ENCODE data around the gene TDRD12. TPM values are rescaled to one million over a fixed set of nuclear protein-coding genes. Genes with fewer than 3 reads are reported as not detected.
"Not testable (repeated sequence)": the region's sequence is repeated elsewhere in the genome, so short reads cannot be mapped to it uniquely, and the experiment has no call there.

TDRD12 gene
- total RNA-seq, 1 donor from 2014 or later = 0.25 TPM

DNA sequence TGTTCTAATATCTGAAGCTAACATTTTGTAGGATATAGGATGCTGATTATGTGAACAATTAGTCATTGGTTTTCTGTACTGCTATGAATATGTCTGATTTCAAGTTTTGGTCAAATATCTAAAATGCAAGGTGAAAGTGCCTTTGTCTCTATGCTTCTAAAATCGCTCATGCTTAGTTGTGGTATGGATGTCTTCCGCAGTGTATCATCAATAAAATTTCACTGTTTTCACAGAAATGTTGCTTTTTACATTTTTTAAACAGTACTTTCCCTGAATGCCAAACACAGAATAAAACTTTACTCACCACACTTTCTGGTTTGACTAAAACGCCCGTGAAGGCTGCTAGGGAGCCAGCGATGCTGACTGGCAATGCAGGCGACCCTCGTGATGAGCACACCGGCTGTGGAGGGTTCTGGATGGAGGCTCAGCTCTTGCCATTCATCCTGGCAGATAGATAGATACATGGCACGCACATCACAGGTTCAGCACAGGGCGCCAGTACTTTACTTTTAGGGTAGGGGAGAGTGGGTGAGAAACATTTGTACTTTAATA lies 109.9 kb downstream of the TDRD12 start:
- DNase-seq (ENCODE audit: low read depth) = no peak

DNA sequence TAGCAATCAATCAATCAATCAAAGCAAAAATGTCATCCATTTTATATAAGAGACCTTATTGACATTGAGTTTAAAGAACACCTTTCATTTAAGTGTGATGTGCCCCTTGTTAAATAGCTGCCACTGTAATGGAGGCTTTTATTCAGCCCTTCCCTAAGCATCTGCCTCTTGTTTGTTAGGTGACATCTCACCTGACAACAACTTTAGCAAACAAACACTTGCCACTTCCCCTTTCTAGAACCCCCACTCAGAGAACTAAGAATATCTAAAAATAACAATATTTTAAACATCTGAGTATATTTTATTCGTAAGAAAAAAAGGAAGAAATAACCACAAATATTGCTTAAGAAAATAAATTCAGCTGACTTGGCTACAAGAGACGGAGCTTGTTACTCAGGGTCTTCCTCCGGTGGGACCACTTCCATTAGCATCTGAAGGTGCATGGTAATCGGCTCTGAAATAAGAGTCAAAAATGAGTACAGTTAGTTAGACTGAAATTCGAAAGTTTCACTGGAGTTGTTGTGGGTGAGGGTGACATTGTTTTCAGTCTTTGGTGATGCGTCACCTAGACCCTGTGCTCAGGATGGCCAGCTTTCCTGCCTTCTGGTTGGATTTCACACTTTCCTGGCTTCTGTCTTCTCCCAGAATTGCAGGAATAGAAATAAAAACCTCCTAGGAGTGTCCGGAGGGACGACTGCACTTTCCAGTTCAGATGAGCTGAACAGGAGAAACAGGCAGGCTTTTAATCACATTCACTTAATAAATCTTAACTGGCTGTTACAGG lies 110.9 kb downstream of the TDRD12 start:
- peak; percentile 46 for DNase-seq (ENCODE audit: low read depth)

DNA sequence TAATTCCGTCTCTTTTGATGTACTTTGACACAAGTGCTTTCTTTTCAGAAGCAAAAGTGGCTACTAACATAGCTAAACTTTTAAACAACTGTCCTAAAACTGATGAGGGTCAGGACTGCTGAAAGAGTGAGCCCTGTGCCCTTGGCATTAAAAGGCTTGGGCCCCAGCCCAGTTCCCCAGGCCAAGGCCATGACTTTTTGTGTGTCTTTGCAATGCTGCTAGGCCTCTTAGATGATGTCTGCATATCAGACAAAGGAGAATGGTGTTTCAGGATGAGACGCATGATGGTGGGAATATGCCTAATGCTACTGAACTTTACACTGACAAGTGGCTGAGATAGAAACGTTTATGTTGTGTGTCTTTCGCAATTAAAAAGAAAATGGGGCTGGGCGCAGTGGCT lies 112.0 kb downstream of the TDRD12 start:
- DNase-seq (ENCODE audit: low read depth) = no peak

DNA sequence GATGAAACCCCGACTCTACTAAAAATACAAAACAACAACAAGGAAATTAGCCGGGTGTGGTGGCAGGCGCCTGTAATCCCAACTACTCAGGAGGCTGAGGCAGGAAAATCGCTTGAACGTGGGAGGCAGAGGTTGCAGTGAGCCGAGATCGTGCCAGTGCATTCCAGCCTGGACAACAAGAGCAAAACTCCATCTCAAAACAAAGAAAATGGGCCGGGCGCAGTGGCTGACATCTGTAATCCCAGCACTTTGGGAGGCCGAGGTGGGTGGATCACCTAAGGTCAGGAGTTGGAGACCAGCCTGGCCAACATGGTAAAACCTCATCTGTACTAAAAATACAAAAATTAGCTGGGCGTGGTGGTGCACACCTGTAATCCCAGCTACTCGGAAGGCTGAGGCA lies 112.5 kb downstream of the TDRD12 start:
- not testable (repeated sequence) for DNase-seq (ENCODE audit: low read depth)

- not testable (repeated sequence) for DNase-seq (ENCODE audit: low read depth)
Observed at GRCh38 chr19:32832825-32833224, 113.3 kb downstream of the TDRD12 start.

GRCh38 chr19:32833388-32833787 lies 113.8 kb downstream of the TDRD12 start:
- not testable (repeated sequence) for DNase-seq (ENCODE audit: low read depth)

DNA sequence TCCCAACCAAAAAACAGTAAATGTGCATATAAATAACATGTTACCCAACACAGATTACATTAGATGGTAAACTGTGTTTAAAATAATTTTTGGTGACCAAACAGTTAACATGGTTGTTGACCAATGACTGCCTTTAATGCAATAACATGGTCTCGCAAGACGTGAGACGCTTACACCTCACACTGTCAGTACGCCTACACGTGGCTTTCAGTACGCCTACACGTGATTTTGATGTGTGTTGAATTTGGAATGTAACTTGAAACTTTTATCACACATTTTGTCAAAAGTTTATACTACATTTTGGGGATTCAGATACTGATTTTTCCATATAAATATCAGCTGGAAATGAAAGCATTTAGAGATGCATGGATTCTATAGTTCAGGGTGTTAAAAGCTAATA lies 118.0 kb downstream of the TDRD12 start:
- DNase-seq (ENCODE audit: low read depth) = no peak

DNA sequence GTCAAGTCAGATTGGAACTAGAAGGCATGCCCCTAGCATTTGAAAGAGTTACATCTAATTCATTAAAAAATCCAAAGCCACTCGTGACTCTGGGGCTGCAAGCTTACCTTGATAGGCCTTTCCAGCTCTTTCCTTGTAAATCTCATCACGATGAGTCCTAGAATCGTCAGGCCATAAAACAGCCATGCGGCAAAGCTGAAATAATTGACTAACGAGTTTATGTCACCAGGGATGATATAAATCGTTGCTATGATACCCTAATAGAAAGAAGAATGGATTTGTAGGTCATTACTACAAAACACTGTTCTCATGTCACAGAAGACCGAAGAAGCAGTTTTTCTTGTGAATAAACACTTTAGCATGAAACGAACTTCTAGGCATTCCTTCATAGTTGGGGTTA lies 122.5 kb downstream of the TDRD12 start:
- DNase-seq (ENCODE audit: low read depth) = no peak

DNA sequence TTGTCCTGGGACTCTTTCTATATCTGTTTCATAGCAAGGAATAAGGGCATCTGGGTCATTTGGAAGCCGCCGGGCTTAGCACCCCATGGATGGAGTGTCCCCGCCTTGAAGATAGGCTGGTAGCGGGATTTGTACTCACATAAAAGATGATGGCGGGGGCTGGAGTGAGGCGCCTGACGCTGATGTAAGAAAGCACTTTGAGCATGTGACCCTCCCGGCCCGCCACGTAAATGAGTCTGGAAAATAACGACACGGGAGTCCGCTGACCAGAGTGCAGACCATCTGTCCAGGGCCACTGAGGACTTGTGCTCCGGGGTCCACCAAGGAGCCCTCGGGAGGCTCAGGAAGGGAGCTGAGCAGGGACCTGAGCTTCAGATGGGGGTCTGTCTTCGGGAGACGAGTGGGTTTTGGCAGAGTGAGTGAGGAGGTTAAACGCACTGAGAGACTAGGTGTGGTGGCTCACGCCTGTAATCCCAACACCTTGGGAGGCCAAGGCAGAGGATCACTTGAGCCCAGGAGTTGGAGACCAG lies 124.2 kb downstream of the TDRD12 start:
- no peak for DNase-seq (ENCODE audit: low read depth)

- not testable (repeated sequence) for DNase-seq (ENCODE audit: low read depth)
Observed at GRCh38 chr19:32848035-32848434, 128.5 kb downstream of the TDRD12 start.

DNA sequence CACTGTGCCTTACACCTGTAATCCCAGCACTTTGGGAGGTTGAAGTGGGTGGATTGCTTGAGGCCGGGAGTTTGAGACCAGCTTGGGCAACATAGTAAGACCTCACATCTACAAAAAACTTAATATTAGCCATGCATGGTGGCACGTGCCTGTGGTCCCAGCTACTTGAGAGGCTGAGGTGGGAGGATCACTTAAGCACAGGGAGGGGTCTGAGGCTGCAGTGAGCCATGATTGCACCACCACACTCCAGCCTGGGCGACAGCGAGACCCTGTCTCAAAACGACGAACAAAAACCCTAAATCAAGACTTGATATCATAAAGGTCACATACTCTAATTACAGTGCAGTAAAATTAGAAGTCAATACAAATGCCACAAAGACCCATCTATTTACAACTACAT lies 132.6 kb downstream of the TDRD12 start:
- DNase-seq (ENCODE audit: low read depth) = no peak

DNA sequence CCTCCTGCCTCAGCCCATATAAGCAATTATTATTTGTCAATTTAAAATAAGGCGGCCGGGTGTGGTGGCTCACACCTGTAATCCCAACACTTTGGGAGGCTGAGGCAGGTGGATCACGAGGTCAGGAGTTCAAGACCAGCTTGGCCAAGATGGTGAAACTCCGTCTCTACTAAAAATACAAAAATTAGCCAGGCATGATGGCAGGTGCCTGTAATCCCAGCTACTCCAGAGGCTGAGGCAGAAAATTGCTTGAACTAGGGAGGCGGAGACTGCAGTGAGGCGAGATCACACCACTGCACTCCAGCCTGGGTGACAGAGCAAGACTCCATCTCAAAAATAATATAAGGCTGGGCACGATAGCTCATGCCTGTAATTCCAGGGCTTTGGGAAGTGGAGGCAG lies 137.3 kb downstream of the TDRD12 start:
- not testable (repeated sequence) for DNase-seq (ENCODE audit: low read depth)

GRCh38 chr19:32857584-32857983 lies 138.0 kb downstream of the TDRD12 start:
- no peak for DNase-seq (ENCODE audit: low read depth)

DNA sequence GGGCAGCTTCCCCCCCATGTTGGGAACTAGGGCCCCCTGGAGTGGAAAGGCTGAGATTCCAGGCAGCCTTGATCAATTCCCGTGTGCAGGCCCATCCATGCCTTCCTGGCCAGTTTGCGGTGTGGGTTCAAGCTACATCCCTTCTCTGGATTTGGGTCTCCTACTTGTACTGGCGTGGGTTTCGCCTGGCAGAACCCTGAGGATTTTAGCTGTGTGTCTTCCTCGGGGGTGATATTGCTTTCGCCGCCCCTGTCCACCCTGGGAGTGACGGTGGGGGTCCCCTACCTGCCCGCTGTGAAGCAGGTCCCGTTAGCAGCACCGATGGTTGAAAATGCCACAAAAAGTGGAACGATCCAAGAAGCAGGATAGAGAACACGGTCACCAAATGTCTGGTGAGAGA lies 138.6 kb downstream of the TDRD12 start:
- DNase-seq (ENCODE audit: low read depth) = no peak

- no peak for DNase-seq (ENCODE audit: low read depth)
Observed at GRCh38 chr19:32858559-32858958, 139.0 kb downstream of the TDRD12 start.

DNA sequence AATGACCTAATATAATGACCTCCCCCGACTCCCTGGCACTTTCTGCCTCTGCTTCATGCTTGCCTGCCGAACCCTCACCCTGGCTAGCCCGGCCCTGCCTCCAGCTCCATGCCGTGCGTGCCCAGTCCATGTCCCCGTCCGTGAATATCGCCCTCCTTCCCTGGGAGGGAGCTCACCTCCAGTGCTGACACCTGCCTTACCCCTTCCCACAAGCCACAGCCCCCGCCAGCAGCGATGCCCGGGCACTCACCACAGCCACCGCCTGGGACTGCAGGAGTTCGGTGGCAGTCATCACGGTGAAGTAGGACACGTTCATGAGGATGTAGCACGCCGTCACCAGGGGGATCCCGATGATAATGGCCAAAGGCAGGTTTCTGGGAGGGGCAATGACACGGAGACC lies 140.0 kb downstream of the TDRD12 start:
- DNase-seq (ENCODE audit: low read depth) = no peak

DNA sequence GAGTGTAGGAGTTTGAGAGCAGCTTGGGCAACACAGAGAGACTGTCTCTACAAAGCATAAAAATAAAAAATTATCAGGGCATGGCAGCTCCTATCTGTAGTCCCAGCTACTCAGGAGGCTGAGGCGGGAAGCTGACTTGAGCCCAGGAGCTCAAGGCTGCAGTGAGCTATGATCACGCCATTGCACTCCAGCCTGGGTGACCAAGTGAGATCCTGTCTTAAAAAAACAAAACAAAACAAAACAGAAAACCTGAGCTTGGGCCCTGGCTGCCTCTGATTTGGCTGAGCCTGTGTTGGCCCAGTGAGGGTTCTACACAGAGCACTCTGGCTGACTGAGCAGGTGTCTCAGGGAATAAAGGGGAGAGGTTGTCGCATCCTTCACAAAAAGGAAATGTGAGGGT lies 142.0 kb downstream of the TDRD12 start:
- no peak for DNase-seq (ENCODE audit: low read depth)

GRCh38 chr19:32862173-32862572 lies 142.6 kb downstream of the TDRD12 start:
- no peak for DNase-seq (ENCODE audit: low read depth)

- no peak for DNase-seq (ENCODE audit: low read depth)
Observed at GRCh38 chr19:32862741-32863140, 143.2 kb downstream of the TDRD12 start.

DNA sequence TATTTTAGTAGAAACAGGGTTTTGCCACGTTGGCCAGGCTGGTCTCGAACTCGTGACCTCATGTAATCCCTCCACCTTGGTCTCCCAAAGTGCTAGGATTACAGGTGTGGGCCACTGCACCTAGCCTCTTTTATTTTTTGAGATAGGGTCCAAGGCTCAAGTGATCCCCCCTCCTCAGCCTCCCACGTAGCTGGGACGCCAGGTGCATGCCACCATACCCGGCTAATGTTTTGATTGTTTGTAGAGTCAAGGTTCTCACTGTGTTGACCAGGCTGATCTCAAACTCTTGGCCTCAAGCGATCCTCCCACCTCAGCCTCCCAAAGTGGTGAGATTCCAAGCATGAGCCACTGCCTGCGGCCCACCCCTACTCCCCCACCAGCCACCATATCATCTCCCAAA lies 143.7 kb downstream of the TDRD12 start:
- DNase-seq (ENCODE audit: low read depth) = no peak

- DNase-seq (ENCODE audit: low read depth) = no peak
Observed at GRCh38 chr19:32863841-32864240, 144.3 kb downstream of the TDRD12 start.

- DNase-seq (ENCODE audit: low read depth) = no peak
Observed at GRCh38 chr19:32864318-32865007, 144.9 kb downstream of the TDRD12 start.

DNA sequence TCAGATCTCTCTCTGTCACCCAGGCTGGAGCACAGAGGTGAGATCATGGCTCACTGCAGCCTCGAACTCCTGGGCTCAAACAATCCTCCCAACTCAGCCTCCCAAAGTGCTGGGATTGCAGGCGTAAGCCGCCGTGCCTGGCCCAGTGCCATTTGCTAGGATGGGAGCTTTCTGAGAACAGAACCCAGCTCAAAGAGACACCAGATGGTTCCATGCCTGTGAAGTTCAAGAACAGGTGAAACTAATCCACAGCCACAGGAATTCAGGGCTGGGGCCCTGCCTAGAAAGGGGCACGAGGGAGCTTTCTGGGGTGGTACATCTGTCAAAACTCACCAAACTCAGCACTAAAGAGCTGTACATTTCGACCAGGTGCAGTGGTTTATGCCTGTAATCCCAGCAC lies 145.8 kb downstream of the TDRD12 start:
- DNase-seq (ENCODE audit: low read depth) = no peak
